Peyer's patch (tissue), 4 donors: ENCODE results near the gene HCRTR2.

Source experiments
- CTCF ChIP-seq, 6 experiments: fragments of 450-650 bp in 4 of 6; fragments of 200-600 bp in 2 of 6; sonication (generic) in 1 of 6; IDR thresholded peaks; one replicate each; pipeline ENCODE4 v1.5.1; 2017 to 2019; ENCODE audit warnings: antibody characterized with exemption in 6 of 6, mild to moderate bottlenecking in 3 of 6, moderate library complexity in 1 of 6
- POLR2A ChIP-seq, 2 donors: fragments of 450-650 bp; IDR thresholded peaks; one replicate each; pipeline ENCODE4 v1.5.1; 2017; ENCODE audit warnings: antibody characterized with exemption in 2 of 2, mild to moderate bottlenecking in 2 of 2, moderate library complexity in 2 of 2

- no peak for TF ChIP-seq CTCF (IDR thresholded peaks at IDR 0.05)
- TF ChIP-seq POLR2A (IDR thresholded peaks at IDR 0.05), result no peak
Measured at GRCh38 chr6:55153284-55153683, 21.0 kb upstream of the HCRTR2 start.
